ENCODE data around the gene MAL. TPM values are rescaled to one million over a fixed set of nuclear protein-coding genes. Genes with fewer than 3 reads are reported as not detected.

MAL gene
- total and polyA plus RNA-seq, 2 of the 8 experiments (the other 6 are each of a cell fraction or from before 2014, with no cell fraction given), result not detected

DNA sequence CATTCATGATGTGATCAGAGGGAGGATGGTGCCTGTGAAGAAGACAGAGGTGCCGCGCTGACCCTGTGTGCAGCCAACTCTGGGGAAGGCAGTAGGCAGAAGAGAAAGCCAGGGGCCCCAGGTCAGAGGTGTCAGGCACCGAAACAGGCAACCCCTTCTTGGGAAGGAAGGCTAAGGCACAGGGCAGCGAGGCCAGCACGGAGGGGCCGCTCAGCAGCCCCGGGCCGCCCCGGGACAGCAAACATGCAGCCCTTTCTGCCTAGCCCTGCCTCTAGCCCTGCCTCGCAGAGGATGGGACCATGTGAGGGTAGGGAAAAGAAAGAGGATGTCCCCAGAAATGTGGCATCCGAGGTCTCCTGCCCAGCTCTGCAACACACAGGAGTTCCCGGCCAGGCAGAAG lies 7.7 kb upstream of the MAL start:
- FAIRE-seq, result no peak

More for the DNA sequence above, 7.7 kb upstream of the MAL start:
- no peak for TF ChIP-seq BRCA1 (IDR thresholded peaks at IDR 0.05; ENCODE audit: low read depth, low read length)
- no peak for TF ChIP-seq HDAC6 (IDR thresholded peaks at IDR 0.05; ENCODE audit: low read depth, low read length)
- no peak for TF ChIP-seq SIRT6 (IDR thresholded peaks at IDR 0.05; ENCODE audit: low read length)
- no peak for TF ChIP-seq FOSL1 (IDR thresholded peaks at IDR 0.05; ENCODE audit: insufficient read depth, low read depth, low read length)
- TF ChIP-seq TCF12 (IDR thresholded peaks at IDR 0.05; ENCODE audit: low read depth, low read length), result no peak
- TF ChIP-seq SIN3A (conservative IDR thresholded peaks at IDR 0.05 in 1 of 2, IDR thresholded peaks at IDR 0.05 in 1 of 2; ENCODE audit: low read depth in 1 of 2, low read length in 2 of 2), result no peak
- TF ChIP-seq CHD1 (IDR thresholded peaks at IDR 0.05; ENCODE audit: low read depth, low read length), result no peak
- no peak for TF ChIP-seq GTF2F1 (IDR thresholded peaks at IDR 0.05; ENCODE audit: borderline replicate concordance, low read depth, low read length)
- TF ChIP-seq, protein P1, sequence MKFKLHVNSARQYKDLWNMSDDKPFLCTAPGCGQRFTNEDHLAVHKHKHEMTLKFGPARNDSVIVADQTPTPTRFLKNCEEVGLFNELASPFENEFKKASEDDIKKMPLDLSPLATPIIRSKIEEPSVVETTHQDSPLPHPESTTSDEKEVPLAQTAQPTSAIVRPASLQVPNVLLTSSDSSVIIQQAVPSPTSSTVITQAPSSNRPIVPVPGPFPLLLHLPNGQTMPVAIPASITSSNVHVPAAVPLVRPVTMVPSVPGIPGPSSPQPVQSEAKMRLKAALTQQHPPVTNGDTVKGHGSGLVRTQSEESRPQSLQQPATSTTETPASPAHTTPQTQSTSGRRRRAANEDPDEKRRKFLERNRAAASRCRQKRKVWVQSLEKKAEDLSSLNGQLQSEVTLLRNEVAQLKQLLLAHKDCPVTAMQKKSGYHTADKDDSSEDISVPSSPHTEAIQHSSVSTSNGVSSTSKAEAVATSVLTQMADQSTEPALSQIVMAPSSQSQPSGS (IDR thresholded peaks at IDR 0.05; ENCODE audit: low read length), result no peak
- no peak for TF ChIP-seq SP2 (IDR thresholded peaks at IDR 0.05; ENCODE audit: low read length)
- no peak for TF ChIP-seq SUZ12 (IDR thresholded peaks at IDR 0.05; ENCODE audit: low read length)
- no peak for TF ChIP-seq RXRA (IDR thresholded peaks at IDR 0.05; ENCODE audit: insufficient read depth, low read depth, low read length)
- H3K56ac ChIP-seq (replicated peaks; ENCODE audit: insufficient read length, low read depth, low read length), result no peak overlapping the region
- H2AK5ac ChIP-seq (ENCODE audit: low read depth, low read length), result no peak overlapping the region
- H4K91ac ChIP-seq (replicated peaks; ENCODE audit: insufficient read length, low read length), result no peak overlapping the region
- no peak overlapping the region for H3K14ac ChIP-seq (ENCODE audit: insufficient read length)
- H2BK15ac ChIP-seq (ENCODE audit: low read length), result no peak overlapping the region
- H3K18ac ChIP-seq (ENCODE audit: extremely low read depth, low read length), result no peak overlapping the region
- no peak overlapping the region for H3K23ac ChIP-seq (ENCODE audit: insufficient read length)
- no peak for DNase-seq (ENCODE audit: low read depth in 1 of 2, low spot score in 2 of 2)
- H3K79me1 ChIP-seq (ENCODE audit: low read depth, low read length), result no peaks in the 10 kb centered on the region
- ChIA-PET POLR2A (ENCODE audit: partially characterized antibody) (no interaction called here), CTCF (ENCODE audit: partially characterized antibody) (no interaction called here)
- WGBS, 2 experiments (ENCODE audit: extremely low coverage in 1 of 2, insufficient coverage in 1 of 2, insufficient read length in 1 of 2, insufficient replicate concordance in 2 of 2, low coverage in 1 of 2, low lambda C conversion rate in 2 of 2, missing lambda C conversion rate in 1 of 2), result 82% methylated on average over 6 of the region's 12 CpGs; no CpG with 5 or more reads in 1 of the 2 experiments
- no peak overlapping the region for H3K4me3 ChIP-seq (ENCODE audit: extremely low read depth in 1 of 4, insufficient read depth in 2 of 4, low read depth in 3 of 4, low read length in 4 of 4)
- no peak overlapping the region for H3K9ac ChIP-seq (replicated peaks in 1 of 4; ENCODE audit: extremely low read depth in 1 of 4, low read depth in 3 of 4, low read length in 3 of 4)
- no peak overlapping the region for H2BK5ac ChIP-seq (ENCODE audit: low read depth, low read length)
- H3K27ac ChIP-seq (ENCODE audit: low read depth, low read length), result no peak overlapping the region
- H2BK120ac ChIP-seq (replicated peaks; ENCODE audit: low read depth, low read length), result no peak overlapping the region
- no peak overlapping the region for H3K4ac ChIP-seq (replicated peaks; ENCODE audit: insufficient read length, low read depth, low read length)
- no peaks in the 10 kb centered on the region for H4K20me1 ChIP-seq (replicated peaks in 1 of 2; ENCODE audit: control insufficient read depth in 1 of 2, insufficient read depth in 2 of 2, low read length in 2 of 2)
- no peak overlapping the region for H3K4me2 ChIP-seq (ENCODE audit: insufficient read depth in 1 of 2, low read depth in 2 of 2, low read length in 2 of 2)
- H3K36me3 ChIP-seq (ENCODE audit: control insufficient read depth in 2 of 4, insufficient read depth in 4 of 4, low read length in 3 of 4), result no peaks in the 10 kb centered on the region; a peak in 2 of 8 replicates
- no peak overlapping the region for H4K5ac ChIP-seq (ENCODE audit: insufficient read length, low read depth, low read length)
- no peaks in the 10 kb centered on the region for H3K79me2 ChIP-seq (ENCODE audit: control insufficient read depth in 1 of 2, insufficient read depth in 2 of 2, low read length in 2 of 2)
- H3K23me2 ChIP-seq (ENCODE audit: low read depth, low read length), result no peaks in the 10 kb centered on the region
- no peak overlapping the region for H4K8ac ChIP-seq (ENCODE audit: extremely low read depth, insufficient read depth, low read length)
- H2AFZ ChIP-seq (ENCODE audit: low read length), result no peak overlapping the region
- peaks cover 0 to 3% (median 0%) of the 10 kb centered on the region in 4 experiments; a peak in 1 of 7 replicates for H3K4me1 ChIP-seq (replicated peaks in 1 of 4; ENCODE audit: control insufficient read depth in 3 of 4, insufficient read depth in 4 of 4, low read length in 3 of 4)
- no peaks in the 10 kb centered on the region; a peak in 1 of 7 replicates for H3K27me3 ChIP-seq (replicated peaks in 1 of 4; ENCODE audit: control insufficient read depth in 3 of 4, extremely low read depth in 1 of 4, insufficient read depth in 3 of 4, low read length in 3 of 4)
- H2BK20ac ChIP-seq (ENCODE audit: low read length), result no peak overlapping the region
- H2BK12ac ChIP-seq (ENCODE audit: low read depth, low read length), result no peak overlapping the region
- H3K9me3 ChIP-seq (ENCODE audit: insufficient read depth in 2 of 2, low read depth in 1 of 2, low read length in 1 of 2), result peaks cover 71 to 98% of the 10 kb centered on the region in 2 experiments

Measured in H1 (cell line).